GM19468 (cell line): ENCODE results near the gene ZNF888.
"Not testable (repeated sequence)": the region's sequence is repeated elsewhere in the genome, so short reads cannot be mapped to it uniquely, and the experiment has no call there.

Experiments
- ATAC-seq: cut with Tn5 transposase; IDR thresholded peaks from one replicate; pipeline ENCODE4 v1.9.1; 2021; ENCODE audit warnings: mild to moderate bottlenecking, moderate library complexity, moderate number of reproducible peaks; ENCODE audit not compliant: unreplicated experiment; ENCODE audit errors: extremely low read depth

ZNF888 gene

DNA sequence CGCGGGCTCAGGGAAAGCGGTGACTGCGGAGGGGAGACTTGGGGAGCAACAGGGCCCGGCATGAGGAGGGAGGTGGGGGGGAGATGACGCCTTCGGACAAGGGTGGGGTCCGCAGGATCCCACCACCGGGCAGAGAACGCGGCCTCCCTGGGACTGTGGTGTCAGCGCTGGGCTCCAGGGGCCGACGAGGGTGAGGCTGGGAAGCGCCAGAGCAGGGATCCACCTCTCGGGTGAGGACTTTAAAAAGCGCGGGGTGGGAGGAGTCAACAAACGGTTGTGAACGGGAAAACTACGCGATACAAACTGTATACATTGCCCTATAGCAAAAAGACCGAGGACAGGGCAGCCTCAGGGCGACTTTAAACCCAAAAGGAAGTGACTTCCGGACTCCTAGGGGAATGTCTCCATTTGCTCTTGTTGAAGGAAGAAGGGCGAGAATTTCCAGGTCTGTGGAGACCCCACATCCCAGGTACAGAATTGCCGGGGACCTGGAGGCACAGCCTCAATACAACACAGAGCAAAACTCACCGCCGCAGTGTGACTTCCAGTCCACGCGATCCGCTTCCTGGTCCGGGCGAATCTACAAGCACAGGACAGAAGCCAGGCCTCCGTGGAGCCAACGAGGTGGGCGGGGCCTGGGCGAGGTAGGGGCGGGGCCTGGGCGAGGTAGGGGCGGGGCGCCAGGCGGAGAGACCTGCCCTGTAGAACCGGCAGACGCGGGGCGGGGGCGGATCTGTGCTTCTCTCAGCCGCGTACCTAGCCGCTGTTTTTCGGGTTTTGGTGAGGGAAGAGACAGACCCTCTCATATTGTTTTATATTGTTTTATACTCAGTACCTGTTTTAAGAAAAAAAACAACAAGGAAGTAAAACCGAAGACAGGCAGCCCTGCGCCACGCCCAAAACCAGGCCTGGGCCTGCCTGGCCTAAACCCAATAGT, at the start of gene ZNF888:
Gene ZNF888, minus strand, starts transcription at position 588 of the 937 bp plus-strand sequence. CDS start 5,555 bp downstream, outside the sequence.
- no peak for ATAC-seq

GRCh38 chr19:52967772-52968171, 44.5 kb upstream of the ZNF888 start:
- ATAC-seq = no peak

GRCh38 chr19:52963247-52963618, 40.0 kb upstream of the ZNF888 start:
- ATAC-seq = no peak

DNA sequence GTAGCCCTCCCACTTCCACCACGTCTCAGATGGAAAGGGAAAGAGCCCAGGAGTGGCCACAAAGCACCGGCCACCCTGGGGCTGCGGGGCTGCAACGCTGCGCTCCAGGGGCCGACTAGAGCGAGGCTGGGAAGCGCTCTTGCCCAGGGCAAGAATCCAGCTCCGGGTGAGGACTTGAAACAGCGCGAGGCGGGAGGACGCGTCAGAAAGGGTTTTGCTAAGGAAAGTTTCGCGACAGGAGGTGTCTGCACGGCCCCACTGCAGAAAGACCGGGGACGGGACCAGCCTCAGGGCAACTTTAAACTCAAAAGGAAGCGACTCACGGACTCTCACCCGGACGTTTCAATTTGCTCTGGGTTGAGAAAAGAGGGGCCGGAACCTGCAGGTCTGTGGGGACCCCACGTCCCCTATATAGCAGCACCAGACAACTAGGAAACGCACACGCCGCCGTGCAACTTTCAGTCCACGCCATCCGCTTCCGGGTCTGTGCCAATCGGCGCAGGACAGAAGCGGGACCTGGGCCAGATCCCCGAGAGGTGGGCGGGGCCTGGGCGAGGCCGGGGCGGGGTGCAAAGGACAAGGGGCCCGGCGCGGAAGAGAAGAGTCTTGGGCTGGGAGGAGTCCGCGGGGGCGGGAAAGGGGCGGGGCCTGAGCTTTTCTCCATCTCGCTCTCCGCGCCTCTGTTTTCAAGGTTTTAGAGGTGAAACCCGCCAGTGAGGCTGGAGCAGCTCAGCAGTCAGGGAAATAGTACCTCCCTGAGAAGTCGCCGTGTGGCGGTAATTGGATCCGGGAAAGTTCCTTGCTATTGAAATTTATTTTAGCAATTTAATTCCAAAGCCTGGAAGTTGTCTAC, 39.4 kb upstream of the ZNF888 start, which contains the start of gene ZNF816:
Gene ZNF816, minus strand, starts transcription at position 488 of the 853 bp plus-strand sequence. CDS start 6,792 bp downstream, outside the sequence.
- ATAC-seq = peak; percentile 41

- ATAC-seq = no peak
These were observed 38.8 kb upstream of the ZNF888 start for GRCh38 chr19:52961981-52962380.

GRCh38 chr19:52959613-52960295, 36.5 kb upstream of the ZNF888 start:
- ATAC-seq = no peak

- ATAC-seq = no peak
These were observed 34.4 kb upstream of the ZNF888 start for GRCh38 chr19:52957591-52957990.

DNA sequence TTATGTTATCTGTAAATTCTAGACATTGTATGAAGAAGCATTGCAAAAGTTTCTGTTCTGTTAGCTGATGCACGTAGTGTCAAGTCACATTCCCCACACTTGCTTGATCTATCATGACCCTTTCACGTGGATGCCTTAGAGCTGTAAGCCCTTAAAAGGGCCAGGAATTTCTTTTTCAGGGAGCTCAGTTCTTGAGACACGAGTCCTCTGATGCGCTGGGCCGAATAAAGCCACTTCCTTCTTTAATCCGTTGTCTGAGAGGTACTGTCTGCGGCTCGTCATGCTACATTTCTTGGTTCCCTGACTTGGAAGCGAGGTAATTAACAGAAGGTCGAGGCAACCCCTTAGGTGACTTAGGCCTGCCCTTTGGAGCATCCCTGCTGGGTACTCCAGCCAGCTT, 33.7 kb upstream of the ZNF888 start:
- no peak for ATAC-seq

- ATAC-seq = no peak
These were observed 26.2 kb upstream of the ZNF888 start for GRCh38 chr19:52949422-52949821.

DNA sequence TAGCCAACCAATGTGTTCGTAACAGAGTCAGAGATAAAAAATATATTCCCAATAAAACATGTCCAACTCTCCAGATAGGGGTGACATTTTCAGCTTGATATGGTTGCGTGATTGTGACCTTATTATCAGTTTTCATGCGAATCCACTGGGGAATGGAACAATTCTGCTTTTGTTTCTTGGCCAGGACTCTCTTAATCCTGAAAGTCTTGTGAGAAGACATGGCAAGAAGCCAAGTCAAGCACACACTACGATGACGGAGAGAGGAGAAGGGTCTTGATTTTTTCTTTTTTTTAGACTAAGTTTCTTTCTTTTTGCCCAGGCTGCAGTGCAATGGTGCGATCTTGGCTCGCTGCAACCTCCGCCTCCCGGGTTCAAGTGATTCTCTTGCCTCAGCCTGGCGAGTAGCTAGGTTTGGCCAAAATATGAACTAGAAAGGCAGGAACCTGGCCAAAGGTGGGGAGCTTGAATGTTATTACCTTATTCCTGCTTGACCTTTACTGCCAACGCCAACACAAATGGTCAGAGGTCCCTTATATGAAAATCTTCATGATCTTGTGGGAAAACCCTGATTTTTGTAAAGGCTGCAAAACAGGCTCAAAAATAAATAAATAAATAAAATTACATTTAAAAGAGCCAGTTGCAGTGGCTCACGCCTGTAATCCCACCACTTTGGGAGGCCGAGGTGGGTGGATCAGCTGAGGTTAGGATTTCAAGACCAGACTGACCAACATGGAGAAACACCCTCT, 25.0 kb upstream of the ZNF888 start:
- no peak for ATAC-seq

DNA sequence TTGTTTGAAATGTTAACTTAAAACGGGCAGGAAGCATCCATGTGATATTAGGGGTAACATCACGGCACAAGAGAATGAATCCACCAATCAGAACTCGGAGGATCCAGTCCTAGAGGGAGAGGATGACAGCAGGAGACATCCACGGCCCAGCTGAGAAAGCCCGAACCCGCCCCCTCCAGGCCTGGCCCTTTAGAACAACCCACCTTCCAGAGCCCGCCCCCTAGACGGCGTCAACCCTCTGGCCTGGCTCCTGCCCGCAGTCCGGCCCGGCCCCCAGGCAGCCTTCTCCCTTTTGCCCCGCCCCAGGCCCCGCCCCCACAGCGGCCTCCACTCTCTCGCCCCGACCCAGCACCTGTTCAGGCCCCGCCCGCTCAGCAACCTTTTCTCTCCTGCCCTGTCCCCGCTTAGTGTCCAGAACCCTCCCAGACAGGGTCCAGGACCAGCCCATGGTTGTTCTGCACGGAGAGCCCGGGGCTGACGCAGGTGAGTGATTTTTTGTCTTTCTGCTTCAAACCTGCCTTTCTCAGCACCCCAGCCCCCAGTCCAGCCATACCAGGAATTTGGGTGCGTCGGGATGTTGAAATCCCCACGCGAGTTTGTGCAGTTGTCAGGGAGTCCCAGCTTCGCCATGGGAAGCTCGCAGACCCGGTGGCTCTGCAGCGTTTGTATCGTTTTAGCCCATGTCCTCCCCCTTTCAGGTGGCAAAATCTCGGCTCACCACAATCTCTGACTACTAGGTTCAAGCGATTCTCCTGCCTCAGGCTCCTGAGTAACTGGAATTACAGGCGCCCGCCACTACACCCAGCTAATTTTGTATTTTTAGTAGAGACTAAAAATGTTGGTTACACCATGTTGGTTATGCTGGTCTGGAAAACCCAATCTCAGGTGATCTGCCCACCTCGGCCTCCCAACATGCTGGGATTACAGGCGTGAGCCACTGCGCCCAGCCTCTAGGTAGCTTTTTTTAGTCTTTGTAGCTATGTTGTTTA, 23.4 kb upstream of the ZNF888 start:
- no peak for ATAC-seq

GRCh38 chr19:52945652-52946321, 22.6 kb upstream of the ZNF888 start:
- no peak for ATAC-seq

DNA sequence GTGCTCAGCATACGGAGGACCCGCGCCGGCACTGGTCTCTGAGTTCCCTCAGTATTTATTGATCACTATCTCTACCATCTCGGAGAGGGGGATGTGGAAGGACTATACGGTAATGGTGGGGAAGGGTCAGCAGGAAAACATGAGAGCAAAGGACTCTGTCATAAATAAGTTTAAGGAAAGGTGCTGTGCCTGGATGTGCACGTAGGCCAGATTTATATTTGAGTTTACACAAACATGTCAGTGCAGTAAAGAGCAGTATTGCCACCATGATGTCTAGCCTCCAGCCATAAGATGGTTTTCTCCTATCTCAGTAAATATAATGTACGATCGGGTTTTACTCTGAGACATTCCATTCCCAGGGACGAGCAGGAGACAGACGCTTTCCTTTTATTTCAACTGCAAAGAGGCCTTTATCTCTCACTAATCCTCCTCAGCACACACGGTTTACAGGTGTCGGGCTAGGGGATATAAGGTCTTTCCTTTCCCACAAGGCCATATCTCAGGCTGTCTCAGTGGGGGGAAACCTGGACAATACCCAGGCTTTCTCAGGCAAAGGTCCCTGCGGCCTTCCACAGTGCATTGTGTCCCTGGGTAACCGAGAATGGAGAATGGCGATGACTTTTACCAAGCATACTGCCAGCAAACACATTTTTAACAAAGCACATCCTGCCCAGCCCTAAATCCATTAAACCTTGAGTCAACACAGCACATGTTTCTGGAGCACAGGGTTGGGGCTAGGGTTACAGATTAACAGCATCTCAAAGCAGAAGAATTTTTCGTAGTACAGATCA, 21.7 kb upstream of the ZNF888 start:
- not testable (repeated sequence) for ATAC-seq

DNA sequence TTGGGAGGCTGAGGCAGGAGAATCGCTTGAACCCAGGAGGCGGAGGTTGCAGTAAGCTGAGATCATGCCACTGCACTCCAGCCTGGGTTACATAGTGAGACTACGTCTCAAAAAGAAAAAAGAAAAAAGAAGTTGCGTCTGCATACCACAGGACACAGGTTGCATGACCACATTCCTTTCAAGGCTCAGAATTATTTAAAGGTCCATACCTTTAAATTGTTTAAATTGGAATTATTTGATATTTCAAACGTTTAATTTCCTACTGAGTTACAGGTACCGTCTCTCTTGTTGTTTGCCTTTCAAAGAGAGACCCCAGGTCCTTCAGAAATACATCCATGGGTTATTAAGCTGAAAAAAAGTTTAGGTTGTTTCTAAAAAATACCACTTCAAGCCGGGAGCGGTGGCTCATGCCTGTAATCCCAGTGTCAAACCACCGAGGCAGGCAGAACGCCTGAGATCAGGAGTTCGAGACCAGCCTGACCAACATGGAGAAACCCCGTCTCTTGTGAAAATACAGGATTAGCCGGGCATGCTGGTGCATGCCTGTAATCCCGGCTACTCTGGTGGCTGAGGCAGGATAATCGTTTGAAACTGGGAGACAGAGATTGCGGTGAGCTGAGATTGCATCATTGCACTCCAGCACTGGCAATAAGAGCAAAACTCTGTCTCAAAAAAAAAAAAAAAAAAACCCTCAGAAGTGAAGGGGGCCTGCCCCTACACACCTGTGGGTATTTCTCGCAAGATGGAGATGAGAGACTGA, 20.8 kb upstream of the ZNF888 start:
- ATAC-seq = no peak

DNA sequence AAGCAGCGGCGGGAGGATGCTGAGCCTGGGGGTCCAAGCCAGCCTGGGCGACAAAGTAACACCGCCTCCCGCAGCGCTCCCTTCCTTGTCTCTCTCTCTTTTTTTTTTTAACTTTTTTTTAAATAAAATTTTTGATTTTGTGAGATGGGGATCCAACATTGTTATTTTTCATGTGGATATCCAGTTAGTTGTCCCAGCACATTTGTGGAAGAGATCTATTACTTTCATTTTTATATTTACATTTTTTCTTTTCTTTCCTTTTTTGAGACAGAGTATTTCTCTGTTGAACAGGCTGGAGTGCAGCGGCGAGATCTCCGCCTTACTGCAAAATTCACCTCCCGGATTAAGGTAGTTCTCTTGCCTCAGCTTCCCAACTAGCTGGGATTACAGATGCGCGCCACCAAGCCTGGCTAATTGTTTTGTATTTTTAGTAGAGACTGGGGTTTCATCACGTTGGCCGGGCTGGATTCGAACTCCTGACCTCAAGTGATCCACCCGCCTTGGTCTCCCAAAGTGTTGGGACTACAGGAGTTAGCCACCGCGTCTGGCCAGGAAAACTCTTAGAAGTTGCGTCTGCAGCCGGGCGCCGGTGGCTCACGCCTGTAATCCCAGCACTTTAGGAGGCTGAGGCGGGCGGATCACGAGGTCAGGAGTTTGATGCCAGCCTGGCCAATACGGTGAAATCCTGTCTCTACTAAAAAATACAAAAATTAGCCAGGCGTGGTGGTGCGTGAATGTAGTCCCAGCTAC, 20.1 kb upstream of the ZNF888 start:
- no peak for ATAC-seq
